GM23248 (cell line): ENCODE data around the gene OLFM3.

ENCODE experiments used
- EZH2 ChIP-seq: fragments of 200-600 bp; sonication (generic); IDR thresholded peaks from 2 replicates; pipeline ENCODE4 v1.6.1; 2018; ENCODE audit warnings: antibody characterized with exemption, mild to moderate bottlenecking; ENCODE audit not compliant: insufficient read depth, poor library complexity, severe bottlenecking
- EZH2phosphoT487 ChIP-seq: fragments of 200-600 bp; sonication (generic); IDR thresholded peaks from 2 replicates; pipeline ENCODE4 v1.6.1; 2018; ENCODE audit warnings: antibody characterized with exemption, moderate library complexity, mild to moderate bottlenecking, low read depth; ENCODE audit not compliant: insufficient read depth

DNA sequence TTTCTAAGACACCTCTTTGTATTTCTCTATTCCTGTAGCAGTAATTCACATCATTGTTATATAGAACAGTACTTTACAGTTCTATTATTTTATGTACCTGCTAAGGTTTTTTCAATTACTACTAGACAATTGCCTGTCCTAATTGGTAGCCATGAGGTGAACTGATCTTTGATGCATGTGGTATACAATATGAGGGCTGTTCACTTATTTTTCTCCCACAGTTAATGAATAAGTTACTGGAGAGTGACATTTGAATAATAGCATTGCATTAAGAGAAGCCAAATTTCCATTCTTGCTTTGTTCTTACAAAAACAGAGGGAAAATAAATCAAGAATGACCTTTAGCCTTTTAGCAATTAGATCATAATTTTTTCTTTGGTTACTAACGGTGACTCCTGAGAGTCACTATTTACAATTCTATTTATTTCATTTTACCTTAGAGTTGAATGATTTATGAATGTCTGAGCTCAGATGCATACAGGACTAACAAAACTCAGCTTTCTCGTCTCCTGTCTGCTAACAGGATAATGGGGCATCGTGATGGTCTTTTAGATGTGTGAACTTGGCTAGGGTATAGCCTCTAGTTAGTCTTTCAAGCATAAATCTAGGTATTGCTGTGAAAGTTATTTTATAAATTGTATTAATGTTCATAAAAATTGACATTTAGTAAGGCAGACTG, 54.1 kb downstream of the OLFM3 start:
- no peak for TF ChIP-seq EZH2
- TF ChIP-seq EZH2phosphoT487, result no peak
